Kidney (tissue), 14 donors: Measurements from ENCODE around the gene RREB1. TPM values are rescaled to one million over a fixed set of nuclear protein-coding genes. Genes with fewer than 3 reads are reported as not detected.

Experiments used
- DNase-seq, 5 donors: peaks; one replicate each; pipeline ENCODE4 v3.0.0-alpha.2; 2013 to 2020
- FAIRE-seq: peaks from 2 replicates; lab custom pipeline; 2012; peaks lifted over from hg19 to GRCh38; lab: Jason Lieb, UNC
- H3K27ac ChIP-seq, 2 donors: one replicate each; pipeline ENCODE4 v1.7.0; 2013; ENCODE audit warnings: low read depth in 2 of 2, low read length in 2 of 2, inconsistent platforms in 1 of 2
- H3K27me3 ChIP-seq: one replicate; pipeline ENCODE4 v1.7.1; 2013; ENCODE audit warnings: low read length, inconsistent platforms; ENCODE audit not compliant: control insufficient read depth, insufficient read depth
- H3K36me3 ChIP-seq, 3 donors: one replicate each; pipeline versions ENCODE4 v1.7.0 to v1.7.1; 2013; ENCODE audit warnings: low read length in 3 of 3, control low read depth in 1 of 3, inconsistent platforms in 1 of 3; ENCODE audit not compliant: insufficient read depth in 3 of 3, control insufficient read depth in 2 of 3
- H3K4me1 ChIP-seq, 3 donors: one replicate each; pipeline versions ENCODE4 v1.7.0 to v1.7.1; 2013; ENCODE audit warnings: low read length in 3 of 3, inconsistent platforms in 1 of 3, low read depth in 1 of 3; ENCODE audit not compliant: control insufficient read depth in 2 of 3, insufficient read depth in 2 of 3
- H3K4me3 ChIP-seq, 3 donors: one replicate each; pipeline versions ENCODE4 v1.7.0 to v1.8.1; 2013; ENCODE audit warnings: low read length in 3 of 3, control low read depth in 1 of 3, inconsistent platforms in 1 of 3
- H3K9ac ChIP-seq, 3 donors: one replicate each; pipeline versions ENCODE4 v1.7.0 to v1.7.1; 2013; ENCODE audit warnings: low read length in 3 of 3, control low read depth in 1 of 3, inconsistent platforms in 1 of 3
- H3K9me3 ChIP-seq, 3 donors: one replicate each; pipeline versions ENCODE4 v1.7.0 to v1.7.1; 2013; ENCODE audit warnings: low read length in 3 of 3, control low read depth in 1 of 3, inconsistent platforms in 1 of 3; ENCODE audit not compliant: control insufficient read depth in 2 of 3, insufficient read depth in 1 of 3
- CTCF ChIP-seq: IDR thresholded peaks from 3 replicates; pipeline ENCODE4 v1.5.1; 2012; ENCODE audit warnings: mild to moderate bottlenecking, moderate library complexity, borderline replicate concordance; ENCODE audit not compliant: insufficient read depth; ENCODE audit errors: extremely low read depth
- intact Hi-C: fragments of 100-400 bp; cut with DNase I; formaldehyde crosslinking; loops from one replicate; pipeline ENCODE4 v1.11.1; 2022
- polyA plus RNA-seq: library from polyadenylated mRNA; stranded (reverse); fragments of 350-450 nt; fragmentation: Illumina TruSeq; extraction: RNeasy Lipid Tissue Mini Kit (QIAGEN cat#74804); gene quantifications from one replicate; pipeline ENCODE4 v1.2.3, GENCODE V29; 2014; ENCODE audit warnings: low read depth, low replicate concordance; ENCODE audit not compliant: insufficient read depth
- total RNA-seq: library from RNA; stranded (reverse); fragmentation: NEBNext Ultra II Directional; extraction: Animal tissue kit (Norgen Biotek cat#: 25700); gene quantifications from one replicate; pipeline ENCODE4 v1.2.1, GENCODE V29; 2021
- donor health status: control.
- donor health status: control.
- donor health status: control.
- donor health status: control.
- donor health status: control.
- donor health status: DM: yes; HTN: yes; CAD: no.
- donor health status: Normal renal cell carcinoma (clear cell type).

The RREB1 gene
- total and polyA plus RNA-seq, 2 donors from 2014 or later = 5.9 to 56.5 TPM

GRCh38 chr6:7189101-7189758, 81.5 kb downstream of the RREB1 start:
- Histone ChIP-seq H3K4me1 (no peaks in the 10 kb centered on the region), H3K27ac (no peak overlapping the region), H3K36me3 (peaks cover 0 to 43% (median 20%) of the 10 kb centered on the region in 3 donors), H3K9ac (no peak overlapping the region), H3K27me3 (no peaks in the 10 kb centered on the region), H3K9me3 (no peaks in the 10 kb centered on the region), H3K4me3 (no peak overlapping the region)
- TF ChIP-seq CTCF = no peak
- DNase-seq = peak in 1 of 5 donors; percentile 8
- no peak for FAIRE-seq
- intact Hi-C loops = no loop called here

GRCh38 chr6:7190791-7191190, 83.0 kb downstream of the RREB1 start:
- no peak for TF ChIP-seq CTCF
- intact Hi-C loops = no loop called here
- peak in 1 of 5 donors; percentile 5 for DNase-seq

GRCh38 chr6:7193122-7193521, 85.4 kb downstream of the RREB1 start:
- Histone ChIP-seq H3K9ac (no peak overlapping the region), H3K27ac (no peak overlapping the region), H3K4me1 (peaks cover 0 to 7% (median 7%) of the 10 kb centered on the region in 3 donors), H3K9me3 (no peaks in the 10 kb centered on the region), H3K4me3 (no peak overlapping the region), H3K36me3 (peaks cover 0 to 38% (median 16%) of the 10 kb centered on the region in 3 donors), H3K27me3 (no peaks in the 10 kb centered on the region)
- no peak for TF ChIP-seq CTCF
- FAIRE-seq (no peak), DNase-seq (no peak)
- intact Hi-C loops = no loop called here

More at GRCh38 chr6:7190791-7191190, 83.0 kb downstream of the RREB1 start:
- peaks cover 0 to 37% (median 21%) of the 10 kb centered on the region in 3 donors for H3K36me3 ChIP-seq
- H3K27me3 ChIP-seq = no peaks in the 10 kb centered on the region
- FAIRE-seq = no peak
- no peak overlapping the region for H3K4me3 ChIP-seq
- no peak overlapping the region for H3K9ac ChIP-seq
- H3K9me3 ChIP-seq = no peaks in the 10 kb centered on the region
- peaks cover 0 to 7% (median 5%) of the 10 kb centered on the region in 3 donors for H3K4me1 ChIP-seq
- no peak overlapping the region for H3K27ac ChIP-seq

- no peak overlapping the region for H3K4me3 ChIP-seq
- no peak for TF ChIP-seq CTCF
- no peaks in the 10 kb centered on the region for H3K27me3 ChIP-seq
- DNase-seq (no peak), FAIRE-seq (no peak)
- intact Hi-C loops = no loop called here
- no peak overlapping the region for H3K27ac ChIP-seq
- peaks cover 0 to 7% (median 7%) of the 10 kb centered on the region in 3 donors for H3K4me1 ChIP-seq
- H3K36me3 ChIP-seq = peaks cover 0 to 24% (median 7%) of the 10 kb centered on the region in 3 donors
- H3K9me3 ChIP-seq = no peaks in the 10 kb centered on the region
- H3K9ac ChIP-seq = no peak overlapping the region
Observed at GRCh38 chr6:7194657-7195056, 86.9 kb downstream of the RREB1 start.
